Measurements from ENCODE around the gene UBE2H.

Gene UBE2H
- long read RNA-seq, full-length matches to known transcripts: 1 of 11 reads
- long read RNA-seq, partial matches to known transcripts: 0 of 11 reads
- long read RNA-seq, other reads (novel, unspliced or antisense): 10 of 11 reads

GRCh38 chr7:129952653-129953560, at the start of gene UBE2H:
UBE2H (minus strand) TSS chr7:129952960; CDS start chr7:129952555, 405 bp downstream.
- Histone ChIP-seq H3K27ac (replicated peaks) (peak within 1 kb of the TSS; percentile 60), H3K4me3 (replicated peaks; ENCODE audit: insufficient read depth, low read length) (peak within 1 kb of the TSS; percentile 84), H3K27me3 (ENCODE audit: insufficient read depth, poor library complexity, severe bottlenecking) (no peaks in the 10 kb centered on the region)
- peak; percentile 77 to 86 for DNase-seq (ENCODE audit: low read depth in 1 of 2, low spot score in 1 of 2)
- TF ChIP-seq REST (IDR thresholded peaks at IDR 0.05; ENCODE audit: insufficient replicate concordance, low read depth): no peak
- peak; percentile 17; the same call in 1 of the 2 replicates for TF ChIP-seq SPI1 (IDR thresholded peaks at IDR 0.05; ENCODE audit: borderline replicate concordance, low read depth)
- TF ChIP-seq CTCF (IDR thresholded peaks at IDR 0.05; ENCODE audit: insufficient read depth, low read length): no peak
- no peak for TF ChIP-seq GABPA (IDR thresholded peaks at IDR 0.05; ENCODE audit: low read depth)
- peak; percentile 73 for TF ChIP-seq POLR2AphosphoS5 (IDR thresholded peaks at IDR 0.05; ENCODE audit: low read depth)

GRCh38 chr7:129998446-129998845, 45.7 kb upstream of the UBE2H start:
- H3K27ac ChIP-seq (replicated peaks): no peak overlapping the region
- no peaks in the 10 kb centered on the region for H3K27me3 ChIP-seq (ENCODE audit: insufficient read depth, poor library complexity, severe bottlenecking)
- TF ChIP-seq CTCF (IDR thresholded peaks at IDR 0.05; ENCODE audit: insufficient read depth, low read length) (no peak), POLR2AphosphoS5 (IDR thresholded peaks at IDR 0.05; ENCODE audit: low read depth) (no peak), GABPA (IDR thresholded peaks at IDR 0.05; ENCODE audit: low read depth) (no peak)
- H3K4me3 ChIP-seq (replicated peaks; ENCODE audit: insufficient read depth, low read length): no peak overlapping the region
- no peak for DNase-seq (ENCODE audit: low read depth in 1 of 2, low spot score in 1 of 2)

- H3K4me3 ChIP-seq (replicated peaks; ENCODE audit: insufficient read depth, low read length): no peak overlapping the region
- DNase-seq (ENCODE audit: low read depth in 1 of 2, low spot score in 1 of 2): no peak
- H3K27ac ChIP-seq (replicated peaks): no peak overlapping the region
- H3K27me3 ChIP-seq (ENCODE audit: insufficient read depth, poor library complexity, severe bottlenecking): no peaks in the 10 kb centered on the region
- TF ChIP-seq CTCF (IDR thresholded peaks at IDR 0.05; ENCODE audit: insufficient read depth, low read length) (no peak), POLR2AphosphoS5 (IDR thresholded peaks at IDR 0.05; ENCODE audit: low read depth) (no peak), REST (IDR thresholded peaks at IDR 0.05; ENCODE audit: insufficient replicate concordance, low read depth) (no peak), SPI1 (IDR thresholded peaks at IDR 0.05; ENCODE audit: borderline replicate concordance, low read depth) (no peak), GABPA (IDR thresholded peaks at IDR 0.05; ENCODE audit: low read depth) (no peak)
Measured at GRCh38 chr7:129997285-129997684, 44.5 kb upstream of the UBE2H start.
